Endothelial cell of umbilical vein (primary cell): ENCODE results near the gene CCND3.

Experiments
- EZH2 ChIP-seq: IDR thresholded peaks from 2 replicates; pipeline ENCODE4 v1.6.1; 2012; ENCODE audit warnings: borderline replicate concordance, low read depth, mild to moderate bottlenecking, moderate library complexity, low read length, inconsistent platforms; ENCODE audit not compliant: severe bottlenecking
- MYC ChIP-seq: IDR thresholded peaks from one replicate; pipeline ENCODE4 v1.6.1; 2011; ENCODE audit warnings: mild to moderate bottlenecking, low read depth, low read length
- POLR2A ChIP-seq: IDR thresholded peaks from 2 replicates; pipeline ENCODE4 v1.6.1; 2012; ENCODE audit warnings: low read depth, mild to moderate bottlenecking, control low read depth, low read length
- POLR2AphosphoS5 ChIP-seq: IDR thresholded peaks from 2 replicates; pipeline ENCODE4 v1.6.1; 2012; ENCODE audit warnings: low read depth, mild to moderate bottlenecking, control low read depth, low read length, moderate library complexity; ENCODE audit not compliant: insufficient read depth
- TF ChIP-seq, protein P1 (sequence below), 2 donors: IDR thresholded peaks; 1 replicate in 1 of 2; 2 replicates in 1 of 2; pipeline ENCODE4 v1.5.1; 2011; ENCODE audit warnings: low read length in 2 of 2, mild to moderate bottlenecking in 2 of 2, moderate library complexity in 2 of 2, control low read depth in 1 of 2, inconsistent platforms in 1 of 2, low read depth in 1 of 2; ENCODE audit not compliant: insufficient read depth in 1 of 2; ENCODE audit errors: extremely low read depth in 1 of 2
- TF ChIP-seq, protein P2 (sequence below): IDR thresholded peaks from 2 replicates; pipeline ENCODE4 v1.6.1; 2011; ENCODE audit not compliant: insufficient read depth, insufficient read length

DNA sequence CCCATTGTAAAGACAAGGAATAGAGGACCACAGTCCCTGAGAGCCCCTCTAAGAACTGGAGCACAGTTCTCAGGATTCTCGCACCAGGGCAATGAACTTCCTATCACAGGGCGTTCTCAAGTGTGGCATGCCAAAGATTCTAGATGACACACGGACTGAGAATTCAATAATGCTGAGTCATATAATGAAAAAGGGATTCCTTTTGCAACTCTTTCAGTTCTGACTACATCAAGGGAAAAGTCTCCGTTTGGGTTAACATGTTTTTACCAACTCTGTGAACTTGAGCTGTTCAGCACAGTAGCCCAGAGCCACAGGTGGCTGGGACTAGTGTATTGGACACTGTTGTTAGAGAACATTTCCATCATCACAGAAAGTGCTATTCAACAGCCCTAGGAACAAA, 24.1 kb downstream of the CCND3 start:
- TF ChIP-seq, protein P1, sequence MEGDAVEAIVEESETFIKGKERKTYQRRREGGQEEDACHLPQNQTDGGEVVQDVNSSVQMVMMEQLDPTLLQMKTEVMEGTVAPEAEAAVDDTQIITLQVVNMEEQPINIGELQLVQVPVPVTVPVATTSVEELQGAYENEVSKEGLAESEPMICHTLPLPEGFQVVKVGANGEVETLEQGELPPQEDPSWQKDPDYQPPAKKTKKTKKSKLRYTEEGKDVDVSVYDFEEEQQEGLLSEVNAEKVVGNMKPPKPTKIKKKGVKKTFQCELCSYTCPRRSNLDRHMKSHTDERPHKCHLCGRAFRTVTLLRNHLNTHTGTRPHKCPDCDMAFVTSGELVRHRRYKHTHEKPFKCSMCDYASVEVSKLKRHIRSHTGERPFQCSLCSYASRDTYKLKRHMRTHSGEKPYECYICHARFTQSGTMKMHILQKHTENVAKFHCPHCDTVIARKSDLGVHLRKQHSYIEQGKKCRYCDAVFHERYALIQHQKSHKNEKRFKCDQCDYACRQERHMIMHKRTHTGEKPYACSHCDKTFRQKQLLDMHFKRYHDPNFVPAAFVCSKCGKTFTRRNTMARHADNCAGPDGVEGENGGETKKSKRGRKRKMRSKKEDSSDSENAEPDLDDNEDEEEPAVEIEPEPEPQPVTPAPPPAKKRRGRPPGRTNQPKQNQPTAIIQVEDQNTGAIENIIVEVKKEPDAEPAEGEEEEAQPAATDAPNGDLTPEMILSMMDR (IDR thresholded peaks at IDR 0.05; ENCODE audit: extremely low read depth in 1 of 2, insufficient read depth in 1 of 2, low read depth in 1 of 2, low read length in 2 of 2): no peak
- TF ChIP-seq EZH2 (no peak), POLR2A (peak; percentile 38), MYC (no peak), POLR2AphosphoS5 (peak; percentile 81)
- TF ChIP-seq, protein P2, sequence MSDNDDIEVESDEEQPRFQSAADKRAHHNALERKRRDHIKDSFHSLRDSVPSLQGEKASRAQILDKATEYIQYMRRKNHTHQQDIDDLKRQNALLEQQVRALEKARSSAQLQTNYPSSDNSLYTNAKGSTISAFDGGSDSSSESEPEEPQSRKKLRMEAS: no peak
